Lower lobe of right lung (tissue), 2 donors: Measurements from ENCODE around the gene TIMM44. TPM values are rescaled to one million over a fixed set of nuclear protein-coding genes. Genes with fewer than 3 reads are reported as not detected.
"Not testable (repeated sequence)": the region's sequence is repeated elsewhere in the genome, so short reads cannot be mapped to it uniquely, and the experiment has no call there.

ENCODE experiments used
- ATAC-seq, 2 donors: fragments of 200-7000 bp; cut with Tn5 transposase; one replicate each; pipeline ENCODE4 v1.9.1; 2020 to 2022; ENCODE audit warnings: mild to moderate bottlenecking in 2 of 2, moderate library complexity in 2 of 2
- DNase-seq: peaks from one replicate; pipeline ENCODE4 v3.0.0-alpha.2; 2020
- H3K27ac ChIP-seq: fragments of 200-600 bp; one replicate; pipeline ENCODE4 v1.8.0; 2022
- H3K27me3 ChIP-seq: fragments of 200-600 bp; one replicate; pipeline ENCODE4 v1.8.0; 2022; ENCODE audit warnings: low read depth
- H3K36me3 ChIP-seq: fragments of 200-600 bp; one replicate; pipeline ENCODE4 v1.8.0; 2022; ENCODE audit warnings: mild to moderate bottlenecking
- H3K4me1 ChIP-seq: fragments of 200-600 bp; one replicate; pipeline ENCODE4 v1.8.0; 2022
- H3K4me3 ChIP-seq: fragments of 200-600 bp; one replicate; pipeline ENCODE4 v1.8.0; 2022; ENCODE audit warnings: mild to moderate bottlenecking
- H3K9me3 ChIP-seq: fragments of 200-600 bp; one replicate; pipeline ENCODE4 v1.8.0; 2022
- CTCF ChIP-seq: fragments of 200-600 bp; IDR thresholded peaks from one replicate; pipeline ENCODE4 v1.8.0; 2022; ENCODE audit warnings: antibody characterized with exemption, mild to moderate bottlenecking
- intact Hi-C: fragments of 100-400 bp; cut with DNase I; formaldehyde crosslinking; loops from one replicate; pipeline ENCODE4 v1.11.0; 2022
- total RNA-seq: library from RNA; stranded (reverse); fragmentation: NEBNext Ultra II Directional; extraction: Animal tissue kit (Norgen Biotek cat#: 25700); gene quantifications from one replicate; pipeline ENCODE4 v1.2.1, GENCODE V29; 2021
- donor health status: DM: no; HTN: yes; CAD: no; lungs with severe emphysema.

The TIMM44 gene
- total RNA-seq, 1 donor from 2014 or later, result 45.2 TPM

- H3K27me3 ChIP-seq, result peaks cover 9% of the 10 kb centered on the region
- no peak for DNase-seq
- H3K4me1 ChIP-seq, result no peaks in the 10 kb centered on the region
- no peaks in the 10 kb centered on the region for H3K9me3 ChIP-seq
- ATAC-seq, result no peak
- no peak for TF ChIP-seq CTCF
- H3K4me3 ChIP-seq, result no peak overlapping the region
- H3K36me3 ChIP-seq, result no peaks in the 10 kb centered on the region
- peak overlapping the region; percentile 59 for H3K27ac ChIP-seq
- intact Hi-C loops, result no loop called here
Measured at GRCh38 chr19:7895565-7895964, 47.9 kb downstream of the TIMM44 start.

GRCh38 chr19:7894612-7895309 lies 48.7 kb downstream of the TIMM44 start:
- ATAC-seq (peak; percentile 84 to 85), DNase-seq (peak; percentile 80)
- no peaks in the 10 kb centered on the region for H3K9me3 ChIP-seq
- no peaks in the 10 kb centered on the region for H3K36me3 ChIP-seq
- H3K4me1 ChIP-seq, result no peaks in the 10 kb centered on the region
- H3K27me3 ChIP-seq, result peaks cover 9% of the 10 kb centered on the region
- intact Hi-C loops, result no loop called here
- H3K4me3 ChIP-seq, result no peak overlapping the region
- H3K27ac ChIP-seq, result peak overlapping the region; percentile 59
- TF ChIP-seq CTCF, result no peak

- H3K27ac ChIP-seq, intact Hi-C loops, H3K9me3 ChIP-seq, H3K4me1 ChIP-seq, ATAC-seq, H3K36me3 ChIP-seq, H3K4me3 ChIP-seq, DNase-seq: not testable (repeated sequence)
- H3K27me3 ChIP-seq, result peaks cover 15% of the 10 kb centered on the region
Measured at GRCh38 chr19:7893362-7894101, 49.9 kb downstream of the TIMM44 start.

GRCh38 chr19:7888826-7889217 lies 54.6 kb downstream of the TIMM44 start:
- intact Hi-C loops, result no loop called here
- peak overlapping the region; percentile 53 for H3K27ac ChIP-seq
- H3K4me3 ChIP-seq, result peak overlapping the region; percentile 52
- TF ChIP-seq CTCF, result no peak
- DNase-seq (no peak), ATAC-seq (peak in 1 of 2 donors; percentile 12)
- no peaks in the 10 kb centered on the region for H3K9me3 ChIP-seq
- no peaks in the 10 kb centered on the region for H3K36me3 ChIP-seq
- no peaks in the 10 kb centered on the region for H3K4me1 ChIP-seq
- H3K27me3 ChIP-seq, result peaks cover 16% of the 10 kb centered on the region

- no peak for TF ChIP-seq CTCF
- DNase-seq (peak; percentile 79), ATAC-seq (peak; percentile 95 to 97)
- Histone ChIP-seq H3K4me3 (peak within 1 kb of the TSS; percentile 52), H3K27ac (peak within 1 kb of the TSS; percentile 53), H3K27me3 (peaks cover 16% of the 10 kb centered on the region), H3K9me3 (no peaks in the 10 kb centered on the region), H3K4me1 (no peaks in the 10 kb centered on the region), H3K36me3 (no peaks in the 10 kb centered on the region)
- intact Hi-C loops, result no loop called here
Measured at GRCh38 chr19:7888145-7888825, 55.2 kb downstream of the TIMM44 start, which contains the start of gene LRRC8E. LRRC8E (plus strand) TSS chr19:7888510; CDS start chr19:7895604, 7,094 bp downstream.
